ENCODE data around the gene LONRF2.
A peak's percentile ranks its signal among the peaks of the same experiment; 100 is the strongest.

Gene LONRF2

DNA sequence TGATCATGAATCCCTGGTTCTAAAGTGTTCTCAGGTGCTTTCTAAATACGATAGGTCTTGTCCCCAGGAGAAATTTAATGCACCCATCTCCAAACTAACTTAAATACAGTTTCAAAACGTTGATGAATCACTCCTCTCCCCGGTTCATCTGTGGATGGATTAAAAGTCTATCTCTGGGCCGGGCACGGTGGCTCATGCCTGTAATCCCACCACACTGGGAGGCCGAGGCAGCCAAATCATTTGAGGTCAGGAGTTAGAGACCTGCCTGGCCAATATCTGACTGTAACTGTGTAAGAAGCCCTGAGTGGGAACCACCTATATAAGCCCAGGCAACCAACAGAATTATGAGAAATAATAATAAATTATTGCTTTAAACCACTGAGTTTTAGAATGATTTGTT is 78.7 kb downstream of the LONRF2 start:
- Histone ChIP-seq H3K27me3 (ENCODE audit: insufficient read depth, low read length, poor library complexity, severe bottlenecking) (no peaks in the 10 kb centered on the region), H4K20me1 (ENCODE audit: insufficient read depth, low read length, poor library complexity, severe bottlenecking) (no peaks in the 10 kb centered on the region), H3K4me1 (ENCODE audit: insufficient read depth, low read length, poor library complexity, severe bottlenecking) (no peaks in the 10 kb centered on the region), H3K79me2 (ENCODE audit: insufficient read depth, low read length) (no peaks in the 10 kb centered on the region), H3K4me2 (ENCODE audit: low read depth, low read length, poor library complexity, severe bottlenecking) (no peak overlapping the region), H3K9me3 (ENCODE audit: insufficient read depth, low read depth, low read length) (no peaks in the 10 kb centered on the region), H3K9ac (ENCODE audit: low read depth, low read length, poor library complexity, severe bottlenecking) (no peak overlapping the region), H3F3A (ENCODE audit: low read depth) (no peaks in the 10 kb centered on the region), H3K9me2 (replicated peaks; ENCODE audit: low read depth, low read length) (no peaks in the 10 kb centered on the region), H3K4me3 (ENCODE audit: low read length, poor library complexity, severe bottlenecking) (no peak overlapping the region), H2AFZ (ENCODE audit: low read length) (0 out of 2 replicates have a peak overlapping the region, but pooled peaks have one; percentile 8), H3K36me3 (ENCODE audit: insufficient read depth, low read length) (no peaks in the 10 kb centered on the region)
- TF ChIP-seq, protein P1, sequence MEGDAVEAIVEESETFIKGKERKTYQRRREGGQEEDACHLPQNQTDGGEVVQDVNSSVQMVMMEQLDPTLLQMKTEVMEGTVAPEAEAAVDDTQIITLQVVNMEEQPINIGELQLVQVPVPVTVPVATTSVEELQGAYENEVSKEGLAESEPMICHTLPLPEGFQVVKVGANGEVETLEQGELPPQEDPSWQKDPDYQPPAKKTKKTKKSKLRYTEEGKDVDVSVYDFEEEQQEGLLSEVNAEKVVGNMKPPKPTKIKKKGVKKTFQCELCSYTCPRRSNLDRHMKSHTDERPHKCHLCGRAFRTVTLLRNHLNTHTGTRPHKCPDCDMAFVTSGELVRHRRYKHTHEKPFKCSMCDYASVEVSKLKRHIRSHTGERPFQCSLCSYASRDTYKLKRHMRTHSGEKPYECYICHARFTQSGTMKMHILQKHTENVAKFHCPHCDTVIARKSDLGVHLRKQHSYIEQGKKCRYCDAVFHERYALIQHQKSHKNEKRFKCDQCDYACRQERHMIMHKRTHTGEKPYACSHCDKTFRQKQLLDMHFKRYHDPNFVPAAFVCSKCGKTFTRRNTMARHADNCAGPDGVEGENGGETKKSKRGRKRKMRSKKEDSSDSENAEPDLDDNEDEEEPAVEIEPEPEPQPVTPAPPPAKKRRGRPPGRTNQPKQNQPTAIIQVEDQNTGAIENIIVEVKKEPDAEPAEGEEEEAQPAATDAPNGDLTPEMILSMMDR (conservative IDR thresholded peaks at IDR 0.05; ENCODE audit: low read length), result no peak
- no peak for TF ChIP-seq EZH2phosphoT487 (IDR thresholded peaks at IDR 0.05; ENCODE audit: borderline replicate concordance)

DNA sequence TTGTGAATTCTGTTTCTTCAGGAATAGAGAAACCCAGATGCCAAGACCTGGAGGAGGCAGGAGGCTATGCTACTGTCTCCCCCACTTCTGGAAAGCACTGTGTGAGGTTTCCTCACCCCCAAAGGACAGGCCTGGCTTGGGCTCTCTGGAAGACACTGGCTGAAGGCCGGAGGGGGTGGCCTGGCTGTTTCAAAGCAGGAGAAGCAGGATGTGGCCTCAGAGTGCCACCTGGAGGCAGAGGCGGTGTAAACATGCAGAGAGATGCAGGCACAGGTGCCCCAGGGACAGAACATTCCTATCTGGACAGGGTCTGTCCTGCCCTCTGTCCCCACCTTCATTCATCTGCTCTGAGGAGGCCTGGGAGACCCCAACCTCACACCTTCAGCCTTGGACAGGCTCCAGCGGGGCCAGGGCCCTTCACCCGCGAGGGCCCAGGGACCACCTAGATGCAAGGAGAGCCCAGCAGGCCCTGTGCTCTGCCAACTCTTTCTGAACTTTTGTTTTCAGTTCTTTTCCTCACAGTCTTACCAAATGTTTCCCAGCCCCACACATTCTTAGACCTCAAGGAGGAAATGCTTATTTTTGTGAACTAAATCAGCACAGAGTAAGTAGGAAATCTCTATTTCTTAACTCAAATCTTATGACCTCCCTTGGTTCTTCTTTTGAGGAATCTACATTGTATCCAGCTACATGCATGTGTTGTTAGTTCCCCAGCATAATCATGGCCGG is 79.2 kb downstream of the LONRF2 start:
- no peaks in the 10 kb centered on the region for H3K9me2 ChIP-seq (replicated peaks; ENCODE audit: low read depth, low read length)
- no peaks in the 10 kb centered on the region for H3K36me3 ChIP-seq (ENCODE audit: insufficient read depth, low read length)
- TF ChIP-seq EZH2phosphoT487 (IDR thresholded peaks at IDR 0.05; ENCODE audit: borderline replicate concordance), result no peak
- TF ChIP-seq, protein P1 (conservative IDR thresholded peaks at IDR 0.05; ENCODE audit: low read length), result peak; percentile 92
- peaks cover 2% of the 10 kb centered on the region for H3K4me1 ChIP-seq (ENCODE audit: insufficient read depth, low read length, poor library complexity, severe bottlenecking)
- H2AFZ ChIP-seq (ENCODE audit: low read length), result 0 out of 2 replicates have a peak overlapping the region, but pooled peaks have one; percentile 8
- no peaks in the 10 kb centered on the region for H3F3A ChIP-seq (ENCODE audit: low read depth)
- H3K4me2 ChIP-seq (ENCODE audit: low read depth, low read length, poor library complexity, severe bottlenecking), result no peak overlapping the region
- H3K79me2 ChIP-seq (ENCODE audit: insufficient read depth, low read length), result no peaks in the 10 kb centered on the region
- no peaks in the 10 kb centered on the region for H3K9me3 ChIP-seq (ENCODE audit: insufficient read depth, low read depth, low read length)
- H3K9ac ChIP-seq (ENCODE audit: low read depth, low read length, poor library complexity, severe bottlenecking), result no peak overlapping the region
- H4K20me1 ChIP-seq (ENCODE audit: insufficient read depth, low read length, poor library complexity, severe bottlenecking), result no peaks in the 10 kb centered on the region
- no peak overlapping the region for H3K4me3 ChIP-seq (ENCODE audit: low read length, poor library complexity, severe bottlenecking)
- no peaks in the 10 kb centered on the region for H3K27me3 ChIP-seq (ENCODE audit: insufficient read depth, low read length, poor library complexity, severe bottlenecking)

DNA sequence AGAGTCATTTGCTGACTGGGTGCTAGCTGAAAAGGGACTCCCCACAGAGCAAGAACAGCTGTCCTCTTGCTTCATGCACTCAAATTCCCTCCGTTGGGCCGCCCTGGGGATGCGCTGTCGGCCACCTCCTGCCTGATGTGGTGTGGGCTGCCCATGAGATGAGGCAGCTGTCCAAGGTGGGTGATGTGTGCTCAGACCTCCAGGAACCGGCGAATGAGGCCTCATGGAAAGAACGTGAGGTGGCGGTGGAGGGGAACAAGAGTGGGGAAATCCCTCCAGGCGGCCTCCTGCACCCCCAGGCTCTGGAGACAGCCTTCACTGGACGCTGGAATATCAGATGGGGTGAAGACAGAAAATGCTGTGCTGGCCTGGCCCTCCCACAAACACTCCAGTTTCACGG is 79.8 kb downstream of the LONRF2 start:
- Histone ChIP-seq H3K4me2 (ENCODE audit: low read depth, low read length, poor library complexity, severe bottlenecking) (no peak overlapping the region), H3K9me3 (ENCODE audit: insufficient read depth, low read depth, low read length) (no peaks in the 10 kb centered on the region), H3K4me1 (ENCODE audit: insufficient read depth, low read length, poor library complexity, severe bottlenecking) (peaks cover 7% of the 10 kb centered on the region), H2AFZ (ENCODE audit: low read length) (no peak overlapping the region), H3K4me3 (ENCODE audit: low read length, poor library complexity, severe bottlenecking) (no peak overlapping the region), H3K9me2 (replicated peaks; ENCODE audit: low read depth, low read length) (no peaks in the 10 kb centered on the region), H4K20me1 (ENCODE audit: insufficient read depth, low read length, poor library complexity, severe bottlenecking) (no peaks in the 10 kb centered on the region), H3K27me3 (ENCODE audit: insufficient read depth, low read length, poor library complexity, severe bottlenecking) (no peaks in the 10 kb centered on the region), H3K36me3 (ENCODE audit: insufficient read depth, low read length) (no peaks in the 10 kb centered on the region), H3K79me2 (ENCODE audit: insufficient read depth, low read length) (no peaks in the 10 kb centered on the region), H3K9ac (ENCODE audit: low read depth, low read length, poor library complexity, severe bottlenecking) (no peak overlapping the region), H3F3A (ENCODE audit: low read depth) (no peaks in the 10 kb centered on the region)
- TF ChIP-seq, protein P1 (conservative IDR thresholded peaks at IDR 0.05; ENCODE audit: low read length), result no peak
- no peak for TF ChIP-seq EZH2phosphoT487 (IDR thresholded peaks at IDR 0.05; ENCODE audit: borderline replicate concordance)
